Ishikawa (cell line): ENCODE results near the gene ADTRP.

Experiments used
- CEBPB ChIP-seq: IDR thresholded peaks from 2 replicates; pipeline ENCODE4 v1.6.1; 2012
- CREB1 ChIP-seq: IDR thresholded peaks from 2 replicates; pipeline ENCODE4 v1.6.1; 2012; ENCODE audit warnings: low read depth
- EGR1 ChIP-seq: IDR thresholded peaks from 2 replicates; pipeline ENCODE4 v1.6.1; 2012
- EP300 ChIP-seq: IDR thresholded peaks from 2 replicates; pipeline ENCODE4 v1.6.1; 2012; ENCODE audit warnings: borderline replicate concordance
- FOXM1 ChIP-seq: IDR thresholded peaks from 2 replicates; pipeline ENCODE4 v1.6.1; 2012; ENCODE audit warnings: low read depth, borderline replicate concordance
- NFIC ChIP-seq: IDR thresholded peaks from 2 replicates; pipeline ENCODE4 v1.6.1; 2012
- RAD21 ChIP-seq: IDR thresholded peaks from 2 replicates; pipeline ENCODE4 v1.6.1; 2012; ENCODE audit warnings: low read depth
- TAF1 ChIP-seq: IDR thresholded peaks from 2 replicates; pipeline ENCODE4 v1.6.1; 2012; ENCODE audit warnings: low read depth, mild to moderate bottlenecking
- TCF12 ChIP-seq: IDR thresholded peaks from 2 replicates; pipeline ENCODE4 v1.6.1; 2012; ENCODE audit warnings: low read depth
- TEAD4 ChIP-seq: IDR thresholded peaks from 2 replicates; pipeline ENCODE4 v1.6.1; 2012
- YY1 ChIP-seq: IDR thresholded peaks from 2 replicates; pipeline ENCODE4 v1.6.1; 2012; ENCODE audit warnings: low read depth
- ZBTB7A ChIP-seq: IDR thresholded peaks from 2 replicates; pipeline ENCODE4 v1.6.1; 2012; ENCODE audit warnings: low read depth
- TF ChIP-seq, protein P1 (sequence below): IDR thresholded peaks from 2 replicates; pipeline ENCODE4 v1.6.1; 2012
- TF ChIP-seq, protein P2 (sequence below): IDR thresholded peaks from 2 replicates; pipeline ENCODE4 v1.6.1; 2012
- TF ChIP-seq, protein P3 (sequence below): IDR thresholded peaks from 2 replicates; pipeline ENCODE4 v1.6.1; 2012; ENCODE audit warnings: low read depth, mild to moderate bottlenecking

ADTRP gene

DNA sequence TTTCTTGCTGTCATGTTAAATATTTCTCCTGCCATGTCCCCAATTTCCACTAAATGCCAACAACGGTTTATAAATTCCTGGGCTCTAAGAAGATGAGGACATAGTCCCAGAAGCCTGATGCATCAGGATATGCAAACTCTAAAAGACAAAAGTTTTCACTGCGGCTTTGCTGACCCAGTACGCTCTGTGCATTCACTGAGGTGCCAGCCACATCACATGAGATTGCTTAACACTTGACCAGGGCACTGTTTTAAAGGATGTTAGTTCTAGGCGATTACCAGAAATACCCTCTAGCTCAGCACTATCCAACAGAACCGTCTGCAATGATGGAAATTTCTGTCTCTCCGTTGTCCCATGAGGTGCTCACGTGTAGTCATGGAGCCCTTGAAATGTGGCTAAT, 19.9 kb upstream of the ADTRP start:
- TF ChIP-seq NFIC (no peak), EP300 (no peak), FOXM1 (no peak), TCF12 (no peak), CEBPB (no peak), ZBTB7A (no peak), EGR1 (no peak), RAD21 (no peak), TEAD4 (no peak), CREB1 (no peak)
- TF ChIP-seq, protein P1, sequence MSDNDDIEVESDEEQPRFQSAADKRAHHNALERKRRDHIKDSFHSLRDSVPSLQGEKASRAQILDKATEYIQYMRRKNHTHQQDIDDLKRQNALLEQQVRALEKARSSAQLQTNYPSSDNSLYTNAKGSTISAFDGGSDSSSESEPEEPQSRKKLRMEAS, result no peak

DNA sequence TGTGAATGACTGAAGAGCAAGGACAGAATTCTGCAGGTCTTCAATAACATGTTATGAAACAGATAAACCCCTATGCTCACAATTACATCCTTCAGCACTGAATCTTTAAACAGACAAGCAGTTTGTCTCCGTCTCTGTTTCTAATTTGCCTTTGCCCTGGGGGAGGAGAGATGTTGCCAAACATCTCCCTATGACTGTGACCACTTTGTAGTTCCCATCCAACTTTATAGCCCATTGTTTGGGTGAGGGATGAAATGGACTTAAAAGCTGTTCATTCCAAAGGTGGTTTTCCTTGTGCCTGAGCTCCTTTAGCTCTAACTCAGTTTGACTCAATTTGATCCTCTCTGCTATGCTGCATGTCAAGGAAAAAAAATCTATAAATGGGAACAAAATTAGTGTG, 19.5 kb upstream of the ADTRP start:
- TF ChIP-seq, protein P1, result no peak
- TF ChIP-seq TAF1 (no peak), YY1 (no peak), EGR1 (no peak), ZBTB7A (no peak), FOXM1 (no peak), CEBPB (no peak), CREB1 (no peak), TEAD4 (no peak), TCF12 (no peak)
- TF ChIP-seq, protein P2, sequence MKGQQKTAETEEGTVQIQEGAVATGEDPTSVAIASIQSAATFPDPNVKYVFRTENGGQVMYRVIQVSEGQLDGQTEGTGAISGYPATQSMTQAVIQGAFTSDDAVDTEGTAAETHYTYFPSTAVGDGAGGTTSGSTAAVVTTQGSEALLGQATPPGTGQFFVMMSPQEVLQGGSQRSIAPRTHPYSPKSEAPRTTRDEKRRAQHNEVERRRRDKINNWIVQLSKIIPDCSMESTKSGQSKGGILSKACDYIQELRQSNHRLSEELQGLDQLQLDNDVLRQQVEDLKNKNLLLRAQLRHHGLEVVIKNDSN, result no peak
- TF ChIP-seq, protein P3, sequence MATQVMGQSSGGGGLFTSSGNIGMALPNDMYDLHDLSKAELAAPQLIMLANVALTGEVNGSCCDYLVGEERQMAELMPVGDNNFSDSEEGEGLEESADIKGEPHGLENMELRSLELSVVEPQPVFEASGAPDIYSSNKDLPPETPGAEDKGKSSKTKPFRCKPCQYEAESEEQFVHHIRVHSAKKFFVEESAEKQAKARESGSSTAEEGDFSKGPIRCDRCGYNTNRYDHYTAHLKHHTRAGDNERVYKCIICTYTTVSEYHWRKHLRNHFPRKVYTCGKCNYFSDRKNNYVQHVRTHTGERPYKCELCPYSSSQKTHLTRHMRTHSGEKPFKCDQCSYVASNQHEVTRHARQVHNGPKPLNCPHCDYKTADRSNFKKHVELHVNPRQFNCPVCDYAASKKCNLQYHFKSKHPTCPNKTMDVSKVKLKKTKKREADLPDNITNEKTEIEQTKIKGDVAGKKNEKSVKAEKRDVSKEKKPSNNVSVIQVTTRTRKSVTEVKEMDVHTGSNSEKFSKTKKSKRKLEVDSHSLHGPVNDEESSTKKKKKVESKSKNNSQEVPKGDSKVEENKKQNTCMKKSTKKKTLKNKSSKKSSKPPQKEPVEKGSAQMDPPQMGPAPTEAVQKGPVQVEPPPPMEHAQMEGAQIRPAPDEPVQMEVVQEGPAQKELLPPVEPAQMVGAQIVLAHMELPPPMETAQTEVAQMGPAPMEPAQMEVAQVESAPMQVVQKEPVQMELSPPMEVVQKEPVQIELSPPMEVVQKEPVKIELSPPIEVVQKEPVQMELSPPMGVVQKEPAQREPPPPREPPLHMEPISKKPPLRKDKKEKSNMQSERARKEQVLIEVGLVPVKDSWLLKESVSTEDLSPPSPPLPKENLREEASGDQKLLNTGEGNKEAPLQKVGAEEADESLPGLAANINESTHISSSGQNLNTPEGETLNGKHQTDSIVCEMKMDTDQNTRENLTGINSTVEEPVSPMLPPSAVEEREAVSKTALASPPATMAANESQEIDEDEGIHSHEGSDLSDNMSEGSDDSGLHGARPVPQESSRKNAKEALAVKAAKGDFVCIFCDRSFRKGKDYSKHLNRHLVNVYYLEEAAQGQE, result no peak

DNA sequence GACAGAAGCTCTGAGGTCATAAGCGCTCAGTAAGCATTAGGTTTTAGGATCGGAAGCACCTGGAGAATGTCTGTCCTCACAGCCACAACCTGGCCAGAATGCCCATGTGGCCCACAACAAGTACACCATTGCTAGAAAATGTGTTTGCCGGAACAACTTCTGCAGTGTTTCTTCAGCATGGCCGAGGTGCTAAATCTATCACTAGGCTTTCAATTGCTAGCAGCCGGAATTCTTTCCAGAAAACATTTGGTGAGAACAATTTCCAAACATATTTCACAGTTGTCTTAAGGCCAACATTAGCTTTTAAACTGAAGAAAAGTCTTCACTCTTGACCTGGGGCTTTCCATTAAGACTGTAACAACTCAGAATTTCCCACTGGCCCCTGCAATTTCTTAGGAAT, 18.2 kb upstream of the ADTRP start:
- TF ChIP-seq NFIC, result no peak
- TF ChIP-seq TAF1, result no peak
- TF ChIP-seq ZBTB7A, result no peak
- TF ChIP-seq, protein P2, result no peak
- no peak for TF ChIP-seq EP300
- no peak for TF ChIP-seq CEBPB
- TF ChIP-seq FOXM1, result no peak
- no peak for TF ChIP-seq CREB1
- TF ChIP-seq, protein P1, result no peak
- no peak for TF ChIP-seq TEAD4
- no peak for TF ChIP-seq TCF12
- TF ChIP-seq, protein P3, result no peak
- no peak for TF ChIP-seq YY1
- TF ChIP-seq EGR1, result no peak
- no peak for TF ChIP-seq RAD21

DNA sequence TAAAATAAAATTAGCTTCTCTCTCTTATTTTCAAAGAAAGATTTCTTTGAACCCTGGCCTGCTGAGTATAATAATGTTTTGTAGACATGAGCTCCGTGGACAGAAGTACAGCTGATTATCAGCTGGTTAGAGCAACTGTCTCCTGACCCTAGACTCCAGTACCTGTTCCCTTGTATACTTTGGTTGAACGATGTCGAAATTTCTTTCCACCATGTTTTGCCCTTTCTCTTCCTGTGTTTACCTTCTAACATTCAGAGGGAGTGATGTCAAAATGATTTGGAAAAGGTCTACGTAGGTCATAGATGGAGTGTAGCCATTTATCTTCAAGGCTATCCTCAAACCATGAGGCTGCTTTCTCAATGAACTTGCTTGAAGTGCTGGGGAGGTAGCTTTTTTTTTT, 16.8 kb upstream of the ADTRP start:
- TF ChIP-seq YY1 (no peak), CREB1 (no peak), EP300 (no peak), RAD21 (no peak), ZBTB7A (no peak), EGR1 (no peak), FOXM1 (no peak), NFIC (no peak), TCF12 (no peak), TEAD4 (no peak), CEBPB (no peak)
- TF ChIP-seq, protein P3, result no peak
